Measurements from ENCODE around the gene PDZK1IP1. TPM values are rescaled to one million over a fixed set of nuclear protein-coding genes. Genes with fewer than 3 reads are reported as not detected.
"Not testable (repeated sequence)": the region's sequence is repeated elsewhere in the genome, so short reads cannot be mapped to it uniquely, and the experiment has no call there.

Gene PDZK1IP1
- total and polyA plus RNA-seq, 5 donors, result 0.23 to 0.48 TPM; not detected in 3

- WGBS, result 5% methylated on average over 29 of the region's 30 CpGs
- no peaks in the 10 kb centered on the region for H3K9me3 ChIP-seq (ENCODE audit: control insufficient read depth, low read length)
- ATAC-seq (peak; percentile 83 to 89), DNase-seq (peak; percentile 93 to 97 (median 96))
- no peaks in the 10 kb centered on the region for H3K27me3 ChIP-seq (ENCODE audit: control insufficient read depth, insufficient read depth)
- peak overlapping the region; percentile 40 for H3K4me3 ChIP-seq (ENCODE audit: low read length)
- no peak overlapping the region for H3K27ac ChIP-seq (ENCODE audit: low read length)
- intact Hi-C loops (cut with DNase I), result loop anchor here in 1 of 4 donors (5.0 kb wide), 1 partner anchor 533 kb away; no protein-coding TSS in a partner anchor
- H3K4me1 ChIP-seq (ENCODE audit: control insufficient read depth, insufficient read depth, low read length), result no peaks in the 10 kb centered on the region
These were observed 10.5 kb downstream of the PDZK1IP1 start for GRCh38 chr1:47179017-47179987.

GRCh38 chr1:47178654-47179016 is 11.2 kb downstream of the PDZK1IP1 start:
- Histone ChIP-seq H3K4me1 (ENCODE audit: control insufficient read depth, insufficient read depth, low read length) (no peaks in the 10 kb centered on the region), H3K4me3 (ENCODE audit: low read length) (no peak overlapping the region), H3K27me3 (ENCODE audit: control insufficient read depth, insufficient read depth) (no peaks in the 10 kb centered on the region), H3K27ac (ENCODE audit: low read length) (no peak overlapping the region), H3K9me3 (ENCODE audit: control insufficient read depth, low read length) (no peaks in the 10 kb centered on the region)
- DNase-seq, result no peak
- ATAC-seq, result no peak
- WGBS, result 63% methylated on average over 8 of the region's 8 CpGs
- intact Hi-C loops (cut with DNase I), result loop anchor here in 1 of 4 donors (5.0 kb wide), 1 partner anchor 534 kb away; no protein-coding TSS in a partner anchor

DNA sequence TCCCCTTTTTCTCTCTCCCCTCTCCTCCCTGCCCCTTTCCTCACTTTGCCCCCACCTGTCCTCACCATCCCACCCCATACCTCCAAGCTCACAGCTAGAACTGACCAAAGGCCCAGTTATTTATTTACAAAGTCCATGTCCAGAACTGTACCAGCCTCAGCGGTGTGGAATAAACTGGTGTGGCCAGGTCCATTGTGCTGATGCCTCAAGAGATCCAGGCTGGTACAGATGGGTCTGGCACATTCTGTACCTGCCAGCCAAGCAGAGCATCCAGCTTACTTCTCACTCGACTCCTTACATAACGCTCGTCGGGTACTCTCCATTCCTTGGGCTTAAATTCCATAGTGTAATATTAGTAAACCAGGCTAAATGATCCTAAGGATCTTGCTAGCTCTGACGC is 11.8 kb downstream of the PDZK1IP1 start:
- Histone ChIP-seq H3K4me3 (ENCODE audit: low read length) (no peak overlapping the region), H3K27ac (ENCODE audit: low read length) (no peak overlapping the region), H3K4me1 (ENCODE audit: control insufficient read depth, insufficient read depth, low read length) (no peaks in the 10 kb centered on the region), H3K27me3 (ENCODE audit: control insufficient read depth, insufficient read depth) (no peaks in the 10 kb centered on the region), H3K9me3 (ENCODE audit: control insufficient read depth, low read length) (no peaks in the 10 kb centered on the region)
- no peak for ATAC-seq
- intact Hi-C loops (cut with DNase I), result loop anchor here in 1 of 4 donors (5.0 kb wide), 1 partner anchor 534 kb away; no protein-coding TSS in a partner anchor
- 78% methylated on average over 6 of the region's 6 CpGs for WGBS
- DNase-seq, result no peak

DNA sequence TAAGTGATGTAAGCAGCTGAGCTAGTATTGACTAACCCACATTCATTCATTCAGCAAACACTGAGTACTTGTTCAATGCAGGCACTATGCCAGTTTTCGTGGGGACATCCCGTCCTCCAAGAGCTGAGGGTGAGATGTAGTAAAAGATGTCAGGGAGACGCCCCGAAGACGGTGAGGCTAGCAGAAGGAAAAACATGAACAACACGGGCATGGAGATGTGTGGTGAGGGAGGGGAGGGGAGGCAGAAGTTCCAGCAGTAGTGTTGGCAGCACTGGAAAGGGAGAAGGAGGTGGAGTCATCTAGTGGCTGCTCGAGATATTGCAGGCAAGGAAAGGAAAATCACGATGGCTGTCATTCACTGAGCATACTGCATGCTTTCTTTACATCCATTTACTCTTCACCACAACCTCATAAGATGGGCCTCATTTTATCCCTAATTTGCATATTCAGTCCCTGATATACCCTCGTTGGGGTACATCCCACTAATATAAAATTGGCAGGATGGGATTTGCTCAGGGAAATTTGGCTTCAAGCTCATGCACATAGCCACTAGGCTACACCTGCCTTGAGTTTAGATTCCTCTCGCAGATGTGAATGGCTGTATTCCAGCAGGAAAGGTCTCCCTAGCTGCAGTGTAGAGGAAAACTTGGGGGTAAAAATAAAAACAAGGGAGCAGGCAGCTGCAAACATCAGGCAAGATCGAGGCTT is 14.5 kb downstream of the PDZK1IP1 start:
- no peak overlapping the region for H3K27ac ChIP-seq (ENCODE audit: low read length)
- peak; percentile 27 to 50 for ATAC-seq
- H3K4me1 ChIP-seq (ENCODE audit: control insufficient read depth, insufficient read depth, low read length), result no peaks in the 10 kb centered on the region
- no peaks in the 10 kb centered on the region for H3K27me3 ChIP-seq (ENCODE audit: control insufficient read depth, insufficient read depth)
- H3K4me3 ChIP-seq (ENCODE audit: low read length), result no peak overlapping the region
- intact Hi-C loops (cut with DNase I), result loop anchor here in 1 of 4 donors (5.0 kb wide), 1 partner anchor 537 kb away; no protein-coding TSS in a partner anchor
- peak in 1 of 3 donors; percentile 52 for DNase-seq
- 16% methylated on average over 11 of the region's 11 CpGs for WGBS
- H3K9me3 ChIP-seq (ENCODE audit: control insufficient read depth, low read length), result no peaks in the 10 kb centered on the region

- Histone ChIP-seq H3K27me3 (ENCODE audit: control insufficient read depth, insufficient read depth) (no peaks in the 10 kb centered on the region), H3K4me3 (ENCODE audit: low read length) (no peak overlapping the region), H3K4me1 (ENCODE audit: control insufficient read depth, insufficient read depth, low read length) (no peaks in the 10 kb centered on the region), H3K27ac (ENCODE audit: low read length) (no peak overlapping the region), H3K9me3 (ENCODE audit: control insufficient read depth, low read length) (no peaks in the 10 kb centered on the region)
- no peak for DNase-seq
- ATAC-seq, result no peak
- intact Hi-C loops (cut with DNase I), result loop anchor here in 1 of 4 donors (5.0 kb wide), 1 partner anchor 538 kb away; no protein-coding TSS in a partner anchor
These were observed 15.2 kb downstream of the PDZK1IP1 start for GRCh38 chr1:47174656-47175020.

- no peak for DNase-seq
These were observed 17.1 kb downstream of the PDZK1IP1 start for GRCh38 chr1:47172782-47173181.

GRCh38 chr1:47164552-47164951 is 25.3 kb downstream of the PDZK1IP1 start:
- Histone ChIP-seq H3K27ac (ENCODE audit: low read length) (no peak overlapping the region), H3K9me3 (ENCODE audit: control insufficient read depth, low read length) (peaks cover 2% of the 10 kb centered on the region), H3K27me3 (ENCODE audit: control insufficient read depth, insufficient read depth) (no peaks in the 10 kb centered on the region), H3K4me3 (ENCODE audit: low read length) (no peak overlapping the region), H3K4me1 (ENCODE audit: control insufficient read depth, insufficient read depth, low read length) (no peaks in the 10 kb centered on the region)
- no peak for ATAC-seq
- DNase-seq, result no peak
- intact Hi-C loops (cut with DNase I), result no loop called here

More at GRCh38 chr1:47172782-47173181, 17.1 kb downstream of the PDZK1IP1 start:
- 89% methylated on average over 5 of the region's 5 CpGs for WGBS
- Histone ChIP-seq H3K27me3 (ENCODE audit: control insufficient read depth, insufficient read depth) (no peaks in the 10 kb centered on the region), H3K4me1 (ENCODE audit: control insufficient read depth, insufficient read depth, low read length) (no peaks in the 10 kb centered on the region), H3K27ac (ENCODE audit: low read length) (no peak overlapping the region), H3K9me3 (ENCODE audit: control insufficient read depth, low read length) (no peaks in the 10 kb centered on the region), H3K4me3 (ENCODE audit: low read length) (no peak overlapping the region)
- intact Hi-C loops (cut with DNase I), result no loop called here
- ATAC-seq, result no peak

GRCh38 chr1:47161298-47162040 is 28.4 kb downstream of the PDZK1IP1 start:
- intact Hi-C loops (cut with DNase I), result no loop called here
- H3K27ac ChIP-seq (ENCODE audit: low read length), result no peak overlapping the region
- DNase-seq (no peak), ATAC-seq (no peak)
- no peaks in the 10 kb centered on the region for H3K4me1 ChIP-seq (ENCODE audit: control insufficient read depth, insufficient read depth, low read length)
- peaks cover 2% of the 10 kb centered on the region for H3K9me3 ChIP-seq (ENCODE audit: control insufficient read depth, low read length)
- H3K4me3 ChIP-seq (ENCODE audit: low read length), result no peak overlapping the region
- WGBS, result 68% methylated on average over 5 of the region's 5 CpGs
- no peaks in the 10 kb centered on the region for H3K27me3 ChIP-seq (ENCODE audit: control insufficient read depth, insufficient read depth)

DNA sequence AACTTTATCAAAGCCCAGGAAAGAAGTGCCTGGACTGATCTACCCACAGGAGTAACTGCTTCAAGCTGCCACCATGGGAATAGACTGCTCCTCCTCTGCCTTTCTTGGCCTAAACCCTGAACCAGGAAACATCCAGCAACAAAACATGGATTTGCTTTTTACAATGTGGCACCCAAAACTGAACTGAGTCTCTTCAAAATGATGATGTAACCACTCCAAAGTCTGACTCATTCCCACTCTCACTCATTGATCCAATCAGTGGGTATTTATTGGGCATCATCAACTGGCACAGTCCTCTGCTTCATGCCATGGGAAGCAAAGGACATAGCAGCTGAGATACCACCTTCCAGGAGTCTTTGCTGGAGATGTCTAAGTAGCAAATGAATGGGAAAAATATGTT is 29.1 kb downstream of the PDZK1IP1 start:
- peaks cover 2% of the 10 kb centered on the region for H3K9me3 ChIP-seq (ENCODE audit: control insufficient read depth, low read length)
- no peak overlapping the region for H3K27ac ChIP-seq (ENCODE audit: low read length)
- no peaks in the 10 kb centered on the region for H3K27me3 ChIP-seq (ENCODE audit: control insufficient read depth, insufficient read depth)
- ATAC-seq (no peak), DNase-seq (no peak)
- no peak overlapping the region for H3K4me3 ChIP-seq (ENCODE audit: low read length)
- intact Hi-C loops (cut with DNase I), result no loop called here
- no peaks in the 10 kb centered on the region for H3K4me1 ChIP-seq (ENCODE audit: control insufficient read depth, insufficient read depth, low read length)

- H3K4me1 ChIP-seq (ENCODE audit: control insufficient read depth, insufficient read depth, low read length), result not testable (repeated sequence)
- 82% methylated on average over 3 of the region's 3 CpGs for WGBS
These were observed 31.9 kb downstream of the PDZK1IP1 start for GRCh38 chr1:47157957-47158356.

More at GRCh38 chr1:47157957-47158356, 31.9 kb downstream of the PDZK1IP1 start:
- intact Hi-C loops (cut with DNase I); H3K9me3 ChIP-seq (ENCODE audit: control insufficient read depth, low read length); ATAC-seq; H3K27me3 ChIP-seq (ENCODE audit: control insufficient read depth, insufficient read depth); H3K4me3 ChIP-seq (ENCODE audit: low read length); DNase-seq; H3K27ac ChIP-seq (ENCODE audit: low read length): not testable (repeated sequence)
